Pons (tissue), 1 donor: ENCODE results near the gene SELENOF.
A peak's percentile ranks its signal among the peaks of the same experiment; 100 is the strongest.
"Not testable (repeated sequence)": the region's sequence is repeated elsewhere in the genome, so short reads cannot be mapped to it uniquely, and the experiment has no call there.

Experiments used
- DNase-seq: peaks from one replicate; pipeline ENCODE4 v3.0.0-alpha.2; 2016; ENCODE audit warnings: low spot score

Gene SELENOF

GRCh38 chr1:86856196-86856595 is 57.7 kb downstream of the SELENOF start:
- no peak for DNase-seq

DNA sequence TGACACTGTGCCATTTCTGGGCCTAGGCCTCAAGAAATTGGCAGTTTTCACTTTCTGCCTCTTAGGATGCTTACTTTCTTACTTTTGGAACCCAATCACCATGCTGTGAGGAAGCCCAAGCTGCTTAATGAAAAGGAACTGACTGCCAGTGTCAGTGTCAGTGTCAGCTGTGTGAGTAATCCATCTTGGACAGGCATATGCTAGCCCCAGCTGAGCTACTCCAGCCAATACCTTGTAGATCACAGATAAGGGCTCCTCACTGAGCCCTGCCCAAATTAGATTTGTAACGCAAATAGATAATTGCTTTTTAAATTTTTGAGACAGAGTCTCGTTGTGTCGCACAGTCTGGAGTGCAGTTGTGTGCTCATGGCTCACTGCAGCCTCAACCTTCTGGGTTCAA is 59.6 kb downstream of the SELENOF start:
- no peak for DNase-seq

DNA sequence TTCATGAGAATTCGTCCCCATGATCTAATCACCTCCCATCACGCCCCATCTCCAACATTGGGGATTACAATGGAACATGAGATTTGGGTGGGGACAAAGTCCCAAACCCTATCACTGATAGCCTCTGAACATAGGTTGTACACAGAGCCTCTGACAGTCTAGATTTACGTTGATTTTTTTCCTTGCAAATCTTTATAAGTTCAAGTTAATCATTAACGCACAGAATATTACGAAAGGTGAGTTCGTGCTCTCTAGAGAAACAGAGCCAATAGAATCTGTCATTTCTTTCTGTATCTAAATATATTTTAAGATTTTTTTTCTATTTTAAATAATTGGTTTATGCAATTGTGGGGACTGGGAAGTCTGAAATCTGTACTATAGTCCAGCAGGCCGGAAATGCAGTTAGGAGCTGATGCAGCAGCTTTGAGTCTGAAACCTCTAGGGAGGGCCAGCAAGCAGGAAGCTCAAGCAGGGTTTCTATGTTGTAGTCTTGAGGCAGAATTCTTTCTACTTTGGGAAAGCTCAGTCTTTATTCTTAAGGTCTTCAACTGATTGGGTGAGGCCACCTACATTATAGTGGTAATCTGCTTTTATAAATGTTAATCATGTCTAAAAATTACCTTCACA is 61.0 kb downstream of the SELENOF start:
- no peak for DNase-seq

GRCh38 chr1:86852289-86852688 is 61.6 kb downstream of the SELENOF start:
- DNase-seq, result no peak

DNA sequence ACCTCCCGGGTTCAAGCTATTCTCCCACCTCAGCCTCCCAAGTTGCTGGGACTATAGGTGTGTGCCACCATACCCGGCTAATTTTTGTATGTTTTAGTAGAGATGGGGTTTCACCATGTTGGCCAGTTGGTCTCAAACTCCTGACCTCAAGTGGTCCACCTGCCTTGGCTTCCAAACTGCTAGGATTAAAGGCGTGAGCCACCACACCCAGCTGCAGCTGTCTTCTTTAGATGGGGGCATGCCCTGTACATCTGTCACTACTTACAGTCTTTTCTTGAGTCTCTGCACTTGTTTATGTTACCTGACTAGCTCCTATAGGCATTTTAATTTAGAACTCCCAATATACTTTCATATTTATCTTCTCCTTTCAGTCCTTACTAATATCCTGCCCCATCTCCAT is 64.2 kb downstream of the SELENOF start:
- no peak for DNase-seq

- DNase-seq, result no peak
Observed at GRCh38 chr1:86848654-86849053, 65.3 kb downstream of the SELENOF start.

- no peak for DNase-seq
Observed at GRCh38 chr1:86846164-86846647, 67.7 kb downstream of the SELENOF start.

DNA sequence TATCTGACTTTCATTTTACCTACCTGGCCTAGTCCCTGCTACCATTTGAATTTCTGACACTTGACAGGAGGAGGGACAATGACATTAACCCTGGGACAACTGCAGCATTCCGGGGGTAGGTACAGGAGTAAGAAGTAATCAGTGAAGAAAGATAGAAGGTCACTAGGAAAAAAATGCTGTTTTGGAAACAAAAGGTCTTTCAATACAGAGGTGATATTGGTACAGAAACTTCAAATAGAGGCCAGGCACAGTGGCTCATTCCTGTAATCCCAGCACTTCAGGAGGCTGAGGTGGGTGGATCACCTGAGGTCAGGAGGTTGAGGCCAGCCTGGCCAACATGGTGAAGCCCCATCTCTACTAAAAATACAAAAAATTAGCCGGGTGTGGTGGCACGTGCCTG is 68.4 kb downstream of the SELENOF start:
- DNase-seq, result no peak

DNA sequence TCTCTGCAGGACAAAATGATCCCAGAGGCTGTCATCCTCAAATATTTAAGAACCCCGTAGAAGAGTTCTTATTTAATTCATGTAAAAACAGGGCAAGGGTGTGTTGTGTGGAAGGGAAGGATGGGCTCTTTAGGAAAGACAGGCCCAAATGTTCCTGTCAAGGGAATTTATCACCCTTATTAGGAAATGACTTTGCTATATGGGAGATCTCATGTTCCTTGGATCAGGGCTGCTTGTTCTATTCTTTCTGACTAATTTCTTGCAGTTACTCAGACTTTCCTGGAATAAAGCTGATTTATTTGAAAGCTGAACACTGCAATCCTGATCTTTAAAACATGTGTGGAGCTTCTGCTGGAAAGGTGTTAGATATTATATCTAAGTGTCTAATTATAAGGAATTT is 72.8 kb downstream of the SELENOF start:
- no peak for DNase-seq

DNA sequence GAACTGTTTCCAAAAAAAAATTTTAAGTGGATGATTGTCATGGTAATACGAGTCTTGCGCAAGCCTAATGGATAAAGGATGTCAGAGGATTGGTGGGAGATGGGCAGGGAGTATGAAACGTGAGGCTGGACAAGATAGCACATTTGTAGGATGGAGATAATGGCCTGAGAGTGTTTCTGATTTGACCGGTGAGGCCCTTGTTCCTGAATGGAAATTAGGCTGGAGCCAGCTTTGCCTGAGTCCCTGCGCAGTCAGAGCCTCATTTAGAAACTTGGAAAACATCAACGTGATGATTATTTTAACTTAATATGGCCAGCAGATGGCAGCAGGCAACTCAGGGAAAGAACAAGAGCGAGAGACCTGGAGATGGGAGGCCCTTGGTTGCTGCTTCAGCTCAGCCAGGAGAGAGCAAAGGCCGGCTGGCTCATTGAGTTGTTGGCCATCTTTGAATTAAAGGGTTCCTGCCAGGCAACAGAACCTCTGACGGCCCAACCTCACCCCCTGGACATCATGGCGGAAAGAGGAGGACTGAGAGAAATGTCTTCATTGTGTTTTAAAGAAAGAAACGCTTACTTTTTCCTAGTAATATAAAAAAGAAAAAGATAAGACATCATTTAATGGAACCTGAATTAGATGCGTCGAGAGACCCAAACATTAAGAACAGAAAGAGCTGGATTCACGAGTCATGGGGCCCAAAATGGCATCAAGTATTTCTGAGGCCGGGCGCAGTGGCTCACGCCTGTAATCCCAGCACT is 80.3 kb downstream of the SELENOF start:
- peak; percentile 93 for DNase-seq

DNA sequence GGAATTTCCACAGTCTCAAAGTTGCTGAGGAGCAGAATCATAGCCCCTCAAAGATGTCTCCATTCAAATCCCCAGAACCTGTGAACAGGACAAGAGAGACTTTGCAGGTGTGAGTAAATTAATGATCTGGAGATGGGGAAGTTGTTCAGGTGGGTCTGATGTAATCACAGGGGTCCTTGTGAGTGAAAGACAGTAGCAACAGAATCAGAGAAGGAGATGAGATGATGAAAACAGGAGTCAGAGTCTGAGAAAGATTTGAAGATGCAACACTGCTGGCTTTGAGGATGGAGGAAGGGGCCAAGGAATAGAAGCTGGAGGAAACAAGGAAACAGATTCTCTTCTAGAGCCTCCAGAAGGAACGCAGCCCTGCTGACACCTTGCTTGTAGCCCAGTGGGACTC is 81.5 kb downstream of the SELENOF start:
- DNase-seq, result no peak

DNA sequence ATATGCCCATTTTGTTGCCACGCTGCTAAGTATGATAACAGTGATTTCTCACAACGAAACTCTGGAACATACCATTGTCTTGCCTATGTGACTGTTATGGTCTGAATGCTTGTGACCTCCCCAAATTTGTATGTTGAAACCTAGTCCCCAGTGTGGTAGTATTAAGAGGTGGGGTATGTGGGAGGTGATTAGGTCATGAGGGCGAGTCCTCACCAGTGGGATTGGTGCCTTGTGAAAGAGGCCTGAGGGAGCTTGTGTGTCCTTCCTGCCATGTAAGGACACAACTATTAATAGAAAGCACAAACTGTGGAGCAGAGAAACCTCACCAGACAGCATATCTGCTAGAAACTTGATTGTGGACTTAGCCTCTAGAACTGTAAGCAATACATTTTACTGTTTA is 84.6 kb downstream of the SELENOF start:
- DNase-seq, result no peak

- no peak for DNase-seq
Observed at GRCh38 chr1:86828024-86828423, 85.9 kb downstream of the SELENOF start.

DNA sequence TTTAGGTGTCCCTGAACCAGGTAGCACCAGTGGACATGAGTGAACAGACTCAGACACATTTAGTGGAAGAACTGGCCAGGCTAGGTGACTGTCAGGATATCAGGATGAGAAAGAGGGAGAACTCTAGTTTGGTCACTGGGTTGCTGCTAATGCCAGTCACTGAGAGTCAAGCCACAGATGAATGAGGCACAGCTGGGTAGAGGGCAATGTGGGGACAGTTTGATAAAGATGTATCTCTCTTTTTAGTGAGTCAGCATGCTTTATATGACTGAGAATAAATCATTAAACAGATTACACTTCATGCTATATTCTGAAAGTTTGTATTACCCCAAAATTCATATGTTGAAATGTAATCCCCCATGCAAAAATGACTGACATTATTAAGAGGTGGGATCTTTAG is 87.1 kb downstream of the SELENOF start:
- no peak for DNase-seq

DNA sequence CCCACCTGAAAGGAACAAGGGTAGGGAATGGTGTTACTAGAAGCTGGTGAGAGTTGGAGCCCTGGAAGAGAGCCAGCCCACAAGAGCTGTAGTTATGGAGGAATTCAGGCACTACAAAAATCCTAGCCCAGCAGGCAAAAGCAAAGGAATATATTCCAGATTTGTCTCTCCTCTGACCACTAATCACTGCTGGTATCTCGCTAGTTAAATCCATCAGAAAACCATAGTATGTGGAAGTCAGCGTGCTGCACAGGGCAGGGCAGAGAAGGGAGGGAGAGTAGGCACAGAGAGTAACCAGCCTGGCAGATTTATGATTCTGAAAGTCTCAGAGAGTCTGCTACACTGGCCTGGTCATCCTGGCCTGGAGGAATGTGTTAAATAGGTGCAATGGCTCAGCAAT is 88.6 kb downstream of the SELENOF start:
- no peak for DNase-seq

GRCh38 chr1:86823821-86824500 is 90.0 kb downstream of the SELENOF start:
- DNase-seq, result no peak

DNA sequence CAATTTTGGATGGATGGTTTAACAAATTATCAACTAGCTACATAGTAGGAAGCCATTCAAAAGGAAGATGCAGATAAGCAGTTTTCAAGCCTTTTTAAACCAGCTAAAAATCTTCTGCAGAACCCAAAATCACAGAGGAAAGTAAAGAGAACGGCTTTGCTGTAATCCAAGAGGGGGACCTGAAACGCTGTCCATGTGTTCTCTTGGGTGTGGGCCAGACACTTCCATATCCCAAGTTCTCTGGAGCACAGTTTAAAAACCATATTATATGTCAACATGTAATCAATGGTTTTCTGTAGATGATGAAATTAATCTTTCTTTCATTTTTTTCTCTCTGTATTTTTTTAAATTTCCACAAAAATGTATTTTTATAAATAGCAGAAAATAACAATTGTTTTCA is 90.5 kb downstream of the SELENOF start:
- no peak for DNase-seq

DNA sequence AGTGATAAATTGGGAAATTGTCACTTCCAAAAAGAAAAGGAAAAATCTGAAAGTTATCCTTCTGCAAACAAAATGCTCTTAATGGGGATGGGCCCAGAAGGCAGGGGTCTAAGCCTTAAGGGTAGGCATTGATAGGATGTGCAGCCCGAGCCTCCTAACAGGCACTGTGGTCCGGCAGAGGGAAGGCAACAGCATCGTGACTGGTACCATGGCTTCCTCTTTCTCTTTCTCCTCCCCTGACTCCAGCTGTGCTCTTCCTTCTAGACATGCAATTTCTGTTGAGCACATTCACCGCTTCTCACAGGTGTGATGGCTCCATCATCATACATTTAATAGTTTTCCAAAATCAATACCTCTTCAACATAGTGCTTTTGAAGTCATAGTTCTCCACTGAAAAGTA is 91.5 kb downstream of the SELENOF start:
- peak; percentile 11 for DNase-seq

- no peak for DNase-seq
Observed at GRCh38 chr1:86821956-86822355, 92.0 kb downstream of the SELENOF start.

GRCh38 chr1:86819970-86820369 is 94.0 kb downstream of the SELENOF start:
- not testable (repeated sequence) for DNase-seq

DNA sequence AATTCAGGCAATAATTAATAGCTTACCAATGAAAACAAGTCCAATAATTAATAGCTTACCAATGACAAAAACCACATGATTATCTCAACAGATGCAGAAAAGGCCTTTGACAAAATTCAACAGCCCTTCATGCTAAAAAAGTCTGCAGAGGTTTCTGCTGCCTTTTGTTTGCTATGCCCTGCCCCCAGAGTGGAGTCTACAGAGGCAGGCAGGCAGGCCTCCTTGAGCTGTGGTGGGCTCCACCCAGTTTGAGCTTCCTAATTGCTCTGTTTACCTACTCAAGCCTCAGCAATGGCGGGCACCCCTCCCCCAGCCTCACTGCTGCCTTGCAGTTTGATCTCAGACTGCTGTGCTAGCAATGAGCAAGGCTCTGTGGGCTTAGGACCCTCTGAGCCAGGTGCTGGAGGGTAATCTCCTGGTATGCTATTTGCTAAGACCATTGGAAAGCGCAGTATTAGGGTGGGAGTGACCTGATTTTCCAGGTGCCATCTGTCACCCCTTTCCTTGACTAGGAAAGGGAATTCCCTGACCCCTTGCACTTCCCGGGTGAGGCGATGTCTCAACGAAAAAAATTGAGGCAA is 96.6 kb downstream of the SELENOF start:
- not testable (repeated sequence) for DNase-seq

DNA sequence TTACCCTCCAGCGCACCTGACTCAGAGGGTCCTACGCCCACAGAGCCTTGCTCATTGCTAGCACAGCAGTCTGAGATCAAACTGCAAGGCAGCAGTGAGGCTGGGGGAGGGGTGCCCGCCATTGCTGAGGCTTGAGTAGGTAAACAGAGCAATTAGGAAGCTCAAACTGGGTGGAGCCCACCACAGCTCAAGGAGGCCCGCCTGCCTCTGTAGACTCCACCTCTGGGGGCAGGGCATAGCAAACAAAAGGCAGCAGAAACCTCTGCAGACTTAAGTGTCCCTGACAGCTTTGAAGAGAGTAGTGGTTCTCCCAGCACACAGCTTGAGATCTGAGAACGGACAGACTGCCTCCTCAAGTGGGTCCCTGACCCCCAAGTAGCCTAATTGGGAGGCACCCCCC is 99.8 kb downstream of the SELENOF start:
- DNase-seq, result not testable (repeated sequence)
